Measurements from ENCODE around the gene PRMT3.
"Not testable (repeated sequence)": the region's sequence is repeated elsewhere in the genome, so short reads cannot be mapped to it uniquely, and the experiment has no call there.

The PRMT3 gene

GRCh38 chr11:20518323-20518834 is 130.9 kb downstream of the PRMT3 start:
- DNase-seq (ENCODE audit: low spot score), result no peak

- no peak for DNase-seq (ENCODE audit: low spot score)
These were observed 135.0 kb downstream of the PRMT3 start for GRCh38 chr11:20522536-20522935.

- no peak for DNase-seq (ENCODE audit: low spot score)
These were observed 142.2 kb downstream of the PRMT3 start for GRCh38 chr11:20529757-20530156.

GRCh38 chr11:20530942-20531703 is 143.6 kb downstream of the PRMT3 start:
- DNase-seq (ENCODE audit: low spot score), result no peak

GRCh38 chr11:20535271-20535881 is 147.9 kb downstream of the PRMT3 start:
- no peak for DNase-seq (ENCODE audit: low spot score)

GRCh38 chr11:20536365-20536764 is 148.8 kb downstream of the PRMT3 start:
- no peak for DNase-seq (ENCODE audit: low spot score)

- no peak for DNase-seq (ENCODE audit: low spot score)
These were observed 149.3 kb downstream of the PRMT3 start for GRCh38 chr11:20536784-20537183.

- DNase-seq (ENCODE audit: low spot score), result no peak
These were observed 154.0 kb downstream of the PRMT3 start for GRCh38 chr11:20541503-20541902.

- DNase-seq (ENCODE audit: low spot score), result no peak
These were observed 157.2 kb downstream of the PRMT3 start for GRCh38 chr11:20544603-20545237.

- no peak for DNase-seq (ENCODE audit: low spot score)
These were observed 159.9 kb downstream of the PRMT3 start for GRCh38 chr11:20547411-20547810.

- DNase-seq (ENCODE audit: low spot score), result no peak
These were observed 163.6 kb downstream of the PRMT3 start for GRCh38 chr11:20551096-20551495.

GRCh38 chr11:20555783-20556182 is 168.3 kb downstream of the PRMT3 start:
- DNase-seq (ENCODE audit: low spot score), result no peak

- DNase-seq (ENCODE audit: low spot score), result not testable (repeated sequence)
These were observed 168.9 kb downstream of the PRMT3 start for GRCh38 chr11:20556396-20556795.

- DNase-seq (ENCODE audit: low spot score), result no peak
These were observed 171.2 kb downstream of the PRMT3 start for GRCh38 chr11:20558741-20559140.
